Hematopoietic multipotent progenitor cell treated with erythropoietin and hydrocortisone succinate and interleukin-3 and kit ligand, for 15 days (in vitro differentiated cells): ENCODE results near the gene PPOX.

ENCODE experiments used
- DNase-seq: peaks from one replicate; pipeline ENCODE4 v3.0.0-alpha.2; 2015; ENCODE audit warnings: low spot score

The PPOX gene

DNA sequence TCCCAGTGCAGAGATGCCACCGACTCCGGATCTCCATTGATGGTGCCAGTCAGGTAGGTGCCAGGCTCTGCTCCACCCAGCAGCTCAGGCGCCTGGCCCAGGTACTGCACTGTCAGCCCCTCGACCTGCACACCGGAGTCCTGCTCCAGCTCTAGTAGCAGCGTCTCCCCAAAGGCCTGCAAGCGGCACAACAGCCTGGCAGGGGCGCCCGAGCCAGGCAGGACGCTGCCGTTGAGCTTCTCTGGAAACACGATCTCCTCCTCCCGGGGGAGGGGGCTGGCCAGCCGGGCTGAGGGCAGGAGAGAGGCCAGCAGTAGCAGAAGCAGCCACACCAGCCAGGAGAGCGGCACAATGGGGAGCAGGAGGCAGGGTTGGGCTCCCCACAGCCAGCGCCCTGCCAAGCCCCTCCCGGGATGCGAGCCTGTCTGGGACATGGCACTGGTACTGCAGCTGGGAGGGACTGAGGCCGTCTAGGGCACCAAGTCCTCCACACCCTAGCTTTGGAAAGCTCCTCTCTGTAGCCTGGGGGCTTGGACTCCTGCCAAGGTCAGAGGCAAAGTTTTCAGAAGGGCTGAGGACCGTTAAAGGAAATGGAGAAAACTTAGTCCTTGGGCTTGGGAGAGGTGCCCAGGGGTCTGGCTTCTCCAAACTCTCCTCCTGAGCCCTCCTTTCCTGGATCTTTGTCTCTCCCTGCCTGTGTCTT is 32.1 kb downstream of the PPOX start:
- DNase-seq: no peak

DNA sequence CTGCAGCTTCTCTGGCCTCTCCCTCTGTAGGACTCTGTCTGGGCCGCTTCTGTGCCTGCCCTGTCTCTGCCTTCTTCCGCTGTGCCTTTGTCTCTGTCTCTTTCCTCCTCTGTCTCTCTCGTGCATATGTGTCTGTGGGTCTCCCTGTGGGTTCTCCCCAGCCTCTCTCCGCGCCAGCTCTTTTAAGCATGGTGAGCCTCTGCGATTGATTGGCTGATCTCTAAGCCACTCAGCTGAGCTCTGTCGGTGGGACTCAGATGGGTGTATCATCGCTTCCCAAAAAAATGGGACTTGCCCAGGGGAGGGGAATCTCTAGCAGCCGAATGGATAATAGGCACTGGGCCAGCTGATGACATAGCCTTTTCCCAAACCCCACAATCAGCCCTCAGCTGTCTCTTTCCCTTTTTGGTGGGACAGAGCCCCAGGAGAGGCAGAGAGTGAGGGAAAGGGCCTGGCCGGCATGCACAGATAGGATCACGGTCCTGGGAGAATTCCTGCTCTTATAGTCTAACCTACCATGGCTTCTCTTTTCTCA is 32.7 kb downstream of the PPOX start, which contains the start of gene ADAMTS4:
Gene ADAMTS4, minus strand, starts transcription at position 158 of the 535 bp plus-strand sequence. CDS start 427 bp downstream, outside the sequence.
- DNase-seq: no peak

DNA sequence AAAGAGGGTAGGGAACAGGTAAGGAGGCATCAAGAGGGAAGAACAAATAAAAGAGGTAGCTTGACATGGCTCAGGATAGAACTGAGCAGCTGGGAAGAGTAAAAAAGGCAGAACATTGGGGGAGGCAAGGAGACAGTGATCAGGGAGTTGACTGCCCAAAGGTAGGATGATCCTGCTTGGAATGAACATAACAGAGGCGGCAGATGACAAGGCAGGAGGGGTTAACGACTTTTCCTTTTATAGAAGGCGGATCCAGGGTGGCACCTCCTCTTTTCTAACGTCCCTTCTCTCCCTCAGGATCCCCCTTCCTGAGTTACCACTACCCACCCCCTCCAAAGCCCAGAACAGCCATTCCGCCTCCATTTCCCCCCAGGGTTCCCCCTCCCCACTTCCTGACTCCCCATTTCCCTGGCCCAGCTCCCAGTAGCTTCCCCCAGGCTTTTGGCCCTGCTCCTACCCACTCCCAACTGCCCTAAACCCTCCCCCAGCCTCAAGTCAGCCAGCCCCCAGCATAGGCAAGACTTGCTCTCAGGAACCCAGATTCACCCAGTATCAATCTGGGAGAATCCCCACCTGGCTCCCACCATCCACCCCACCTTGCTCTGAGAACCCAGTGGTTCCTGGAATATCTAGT is 33.4 kb downstream of the PPOX start:
- DNase-seq: no peak

DNA sequence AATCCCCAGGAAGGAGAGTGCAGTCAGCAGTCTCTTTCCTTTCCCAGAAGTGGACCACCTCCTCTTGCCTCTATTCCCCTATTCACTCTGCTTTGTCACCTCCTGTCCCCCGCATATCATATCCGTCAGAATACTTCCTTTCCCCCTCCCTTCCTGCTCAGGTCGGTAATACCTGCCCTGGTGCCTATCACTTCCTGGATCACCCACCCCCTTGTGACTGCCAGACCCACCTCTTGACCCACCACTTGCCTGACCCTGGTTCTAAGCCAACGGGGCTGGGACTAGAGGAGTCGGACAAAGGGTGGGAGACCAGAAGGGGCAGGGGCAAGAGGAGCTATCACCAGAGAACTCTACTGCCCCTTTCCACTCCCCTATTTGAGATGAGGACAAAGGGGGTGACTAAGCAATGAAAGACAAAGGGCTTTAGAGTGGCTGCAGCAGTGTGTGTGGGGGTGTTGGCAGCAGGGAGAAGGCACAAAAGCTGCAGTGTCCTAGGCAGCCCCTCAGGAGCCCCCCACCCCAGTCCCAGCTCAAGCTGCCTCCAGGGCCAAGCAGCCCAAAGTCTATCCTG is 34.3 kb downstream of the PPOX start:
- no peak for DNase-seq

DNA sequence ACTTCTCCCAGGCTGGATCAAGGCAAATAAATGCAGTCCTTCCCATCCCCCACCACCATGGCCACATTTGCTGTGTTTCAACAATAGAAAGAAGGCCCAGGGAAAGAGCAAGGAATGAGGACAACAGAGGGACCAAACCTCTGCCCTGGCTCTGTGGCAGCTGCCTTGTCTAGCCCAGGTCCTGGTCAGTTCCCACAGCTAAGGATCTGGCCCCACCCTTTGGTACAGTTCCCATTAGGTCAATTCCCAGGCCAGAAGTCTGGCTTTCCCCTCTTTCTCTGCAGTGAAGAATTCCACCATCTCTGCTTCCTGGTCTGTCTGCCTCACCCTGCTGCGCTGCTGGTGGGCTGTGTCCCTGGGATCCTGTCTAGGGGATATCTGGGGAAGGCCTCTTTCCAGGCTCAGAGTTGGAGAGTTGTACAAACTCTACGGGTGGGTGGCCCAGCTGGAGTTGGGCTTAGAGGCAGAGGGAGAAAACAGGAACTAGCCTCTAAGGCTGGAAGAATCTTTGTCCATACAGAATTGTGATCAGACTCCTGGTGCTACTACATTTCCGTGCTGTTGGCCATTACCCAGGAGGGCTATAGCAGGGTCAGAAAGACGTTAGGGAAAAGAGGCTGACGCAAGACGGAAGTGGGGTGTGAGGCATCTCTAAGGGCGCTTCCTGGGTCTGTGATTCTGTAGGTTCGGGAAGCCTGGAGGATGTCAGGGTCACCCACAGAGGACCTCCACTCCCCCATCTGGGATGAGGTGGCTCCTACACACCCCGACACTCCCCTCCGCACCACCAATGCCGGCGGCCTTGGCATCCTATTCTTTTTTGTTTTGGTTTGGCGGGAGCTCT is 35.0 kb downstream of the PPOX start:
- DNase-seq: no peak

DNA sequence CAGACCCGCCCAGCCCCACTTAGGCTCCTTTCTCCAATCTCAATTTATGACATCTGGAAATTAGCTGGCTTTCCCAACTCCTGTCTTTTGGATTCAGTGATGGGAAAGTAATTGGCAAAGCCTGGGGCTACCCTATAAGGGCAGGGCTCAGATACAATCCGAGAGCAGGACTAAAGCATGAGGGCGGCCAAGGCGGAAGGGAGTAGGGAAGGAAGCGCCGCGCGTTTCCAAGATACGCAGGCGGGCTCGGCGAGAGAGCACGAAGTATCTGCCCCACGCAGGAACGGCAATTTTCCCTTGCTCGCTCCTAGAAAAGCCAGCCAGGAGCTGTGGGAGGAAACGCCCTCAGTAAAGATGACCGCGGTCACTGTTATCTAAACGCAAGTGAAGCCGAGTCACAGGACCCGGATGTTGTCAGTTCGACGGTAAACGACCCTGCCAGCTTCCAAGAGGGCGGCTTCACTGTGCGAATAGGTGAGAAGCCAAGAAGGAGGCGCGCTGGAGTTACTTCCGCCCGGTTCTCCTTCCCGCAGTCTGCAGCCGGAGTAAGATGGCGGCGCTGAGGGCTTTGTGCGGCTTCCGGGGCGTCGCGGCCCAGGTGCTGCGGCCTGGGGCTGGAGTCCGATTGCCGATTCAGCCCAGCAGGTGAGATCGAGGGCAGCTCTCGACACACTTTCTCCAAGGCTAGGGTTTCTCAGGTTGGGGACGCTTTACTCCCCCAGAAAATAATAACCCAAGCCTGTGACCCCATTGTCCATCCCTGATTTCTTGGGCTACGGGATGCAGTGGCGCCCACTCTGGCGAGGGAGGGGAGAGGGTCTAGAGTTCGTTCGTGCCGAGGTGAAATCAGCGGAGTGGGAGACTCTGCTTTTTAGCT is 35.8 kb downstream of the PPOX start, which contains the start of gene NDUFS2:
Gene NDUFS2, plus strand, starts transcription at position 532 of the 877 bp plus-strand sequence. Its CDS starts 19 bp downstream, at position 551.
- peak; percentile 99 for DNase-seq

DNA sequence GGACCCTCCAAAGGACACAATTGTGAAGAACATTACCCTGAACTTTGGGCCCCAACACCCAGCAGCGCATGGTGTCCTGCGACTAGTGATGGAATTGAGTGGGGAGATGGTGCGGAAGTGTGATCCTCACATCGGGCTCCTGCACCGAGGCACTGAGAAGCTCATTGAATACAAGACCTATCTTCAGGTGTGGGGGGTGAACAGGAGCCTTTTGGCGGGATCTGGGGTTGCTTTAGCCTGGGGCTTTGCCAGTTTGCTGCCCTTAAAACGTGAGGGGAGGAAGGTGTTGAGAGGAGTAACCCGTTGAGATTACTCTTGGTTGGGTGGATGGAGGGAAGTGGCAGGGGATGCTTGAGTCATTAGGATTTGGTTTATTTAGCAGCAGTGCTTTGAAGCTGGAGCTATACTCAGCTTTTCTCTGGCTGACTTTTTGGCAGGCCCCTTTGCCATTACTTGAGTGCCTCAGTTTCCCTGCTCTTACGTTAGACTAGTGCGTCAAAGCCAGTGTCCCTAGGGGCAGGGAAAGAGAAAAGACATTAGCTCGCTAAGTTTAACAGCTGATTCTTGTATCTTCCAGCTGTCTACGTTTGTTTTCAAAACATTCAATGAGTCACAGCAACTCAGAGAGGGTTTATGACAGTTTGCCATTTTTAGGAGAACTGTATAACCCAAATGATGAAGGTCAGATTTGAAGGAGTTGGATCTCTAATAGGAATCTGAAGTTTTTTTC is 40.4 kb downstream of the PPOX start:
- no peak for DNase-seq

DNA sequence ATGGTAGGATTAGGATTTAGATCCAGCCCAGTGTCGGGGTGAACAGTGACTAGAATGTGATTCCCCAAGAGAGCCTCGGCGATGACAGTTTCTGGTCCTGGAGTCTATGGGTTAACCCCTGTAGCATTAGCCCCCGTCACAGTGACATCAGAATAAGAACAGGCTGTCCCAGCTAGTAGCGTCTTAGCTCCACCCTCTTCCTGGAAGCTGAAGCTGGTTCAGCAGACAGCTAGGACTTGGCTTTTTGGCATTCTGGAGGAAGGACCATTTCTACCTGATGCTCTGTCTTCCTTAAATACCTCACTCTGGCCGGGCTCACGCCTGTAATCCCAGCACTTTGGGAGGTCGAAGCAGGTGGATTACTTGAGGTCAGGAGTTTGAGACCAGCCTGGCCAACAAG is 40.9 kb downstream of the PPOX start:
- no peak for DNase-seq

DNA sequence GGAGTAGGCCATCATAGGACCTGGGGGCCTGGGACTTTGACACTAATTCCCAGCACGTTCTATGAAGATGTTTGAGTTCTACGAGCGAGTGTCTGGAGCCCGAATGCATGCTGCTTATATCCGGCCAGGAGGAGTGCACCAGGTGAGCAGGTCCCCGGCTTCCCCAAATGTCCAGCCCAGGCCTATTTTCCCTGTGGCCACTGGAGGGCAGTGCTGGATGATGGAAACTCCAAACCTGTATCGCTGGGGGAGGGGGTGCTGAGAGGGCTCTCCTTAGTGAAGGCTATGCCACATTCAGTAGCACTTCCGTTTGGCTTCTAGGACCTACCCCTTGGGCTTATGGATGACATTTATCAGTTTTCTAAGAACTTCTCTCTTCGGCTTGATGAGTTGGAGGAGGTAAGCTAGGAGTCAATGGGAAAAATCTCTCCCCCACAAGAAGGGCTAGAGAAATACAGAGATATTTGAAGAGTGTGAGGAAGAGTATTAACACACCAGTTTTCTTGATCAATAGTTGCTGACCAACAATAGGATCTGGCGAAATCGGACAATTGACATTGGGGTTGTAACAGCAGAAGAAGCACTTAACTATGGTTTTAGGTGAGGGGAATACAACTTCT is 43.7 kb downstream of the PPOX start:
- DNase-seq: peak; percentile 76

DNA sequence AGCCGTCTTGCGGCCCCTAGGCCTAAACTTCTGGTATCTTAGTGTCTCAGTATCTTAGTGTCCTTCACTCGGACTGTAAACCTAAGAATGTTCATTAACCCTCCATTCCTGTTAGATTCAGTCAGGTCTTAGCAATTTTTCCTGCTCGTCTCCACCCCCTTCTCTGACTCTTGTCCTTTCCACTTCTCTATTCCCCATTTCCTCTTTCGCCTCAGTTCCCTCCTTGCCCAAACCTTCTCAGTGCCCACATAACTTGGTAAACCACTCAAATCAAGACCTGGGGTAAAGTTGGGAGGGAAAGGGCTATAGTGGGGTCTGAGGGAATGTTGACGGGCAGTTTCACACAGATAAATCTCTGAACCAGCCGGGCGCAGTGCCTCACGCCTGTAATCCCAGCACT is 48.1 kb downstream of the PPOX start:
- no peak for DNase-seq

DNA sequence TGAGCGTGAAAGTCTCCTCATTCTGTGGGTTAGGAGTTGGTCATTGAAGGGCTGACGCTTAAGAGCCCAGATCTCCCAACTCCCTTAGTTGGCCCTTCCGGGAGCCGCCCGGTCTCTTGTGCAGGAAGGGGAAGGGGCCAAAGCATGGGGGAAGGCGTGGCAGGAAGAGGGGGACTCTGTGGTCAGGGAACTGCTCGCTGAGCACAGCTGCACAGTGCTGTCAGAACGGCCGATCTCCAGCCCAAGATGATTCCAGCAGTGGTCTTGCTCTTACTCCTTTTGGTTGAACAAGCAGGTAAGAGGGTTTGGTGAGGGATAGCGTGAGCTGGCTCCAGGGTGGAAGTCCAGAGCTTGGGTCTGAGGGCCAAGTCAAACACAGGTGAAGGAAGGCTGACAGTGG is 48.9 kb downstream of the PPOX start, which contains the start of gene FCER1G:
Gene FCER1G, plus strand, starts transcription at position 220 of the 400 bp plus-strand sequence. Its CDS starts 27 bp downstream, at position 247.
- DNase-seq: no peak

DNA sequence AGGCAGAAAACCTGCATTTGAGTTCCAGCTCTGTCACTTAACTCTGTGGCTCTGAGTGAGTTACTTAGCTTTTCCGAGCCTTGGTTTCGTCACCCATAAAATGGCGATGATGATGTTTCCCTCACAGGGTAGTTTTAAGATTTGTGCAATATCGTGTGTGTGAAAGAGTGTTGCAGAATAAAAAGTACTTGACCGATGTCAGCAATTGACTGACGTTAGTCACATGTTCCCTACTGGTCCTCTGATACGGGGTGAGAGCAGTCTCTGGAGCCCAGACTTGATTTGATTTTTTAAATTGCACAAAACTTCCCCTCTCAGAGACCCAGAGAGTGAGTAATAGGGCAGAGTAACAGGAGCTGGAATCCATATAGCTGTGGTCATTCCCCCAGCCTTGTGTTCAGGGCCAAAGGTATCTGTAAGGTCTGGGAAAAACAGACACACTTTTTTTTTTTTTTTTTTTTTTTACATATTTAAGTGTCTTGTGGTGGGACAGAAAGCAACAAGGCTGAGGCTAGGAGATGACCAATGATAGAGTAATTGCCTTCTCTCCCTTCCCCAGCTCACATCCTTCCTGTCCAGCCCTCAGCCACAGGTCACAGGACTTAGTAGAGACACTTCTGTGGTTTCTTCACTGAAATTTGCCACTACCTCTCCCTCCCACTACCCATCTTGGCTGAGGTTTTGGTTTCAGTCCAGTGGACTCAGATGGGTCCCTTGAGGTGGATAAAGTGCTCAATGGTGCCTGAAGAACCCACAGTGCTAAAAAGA is 50.9 kb downstream of the PPOX start:
- no peak for DNase-seq

DNA sequence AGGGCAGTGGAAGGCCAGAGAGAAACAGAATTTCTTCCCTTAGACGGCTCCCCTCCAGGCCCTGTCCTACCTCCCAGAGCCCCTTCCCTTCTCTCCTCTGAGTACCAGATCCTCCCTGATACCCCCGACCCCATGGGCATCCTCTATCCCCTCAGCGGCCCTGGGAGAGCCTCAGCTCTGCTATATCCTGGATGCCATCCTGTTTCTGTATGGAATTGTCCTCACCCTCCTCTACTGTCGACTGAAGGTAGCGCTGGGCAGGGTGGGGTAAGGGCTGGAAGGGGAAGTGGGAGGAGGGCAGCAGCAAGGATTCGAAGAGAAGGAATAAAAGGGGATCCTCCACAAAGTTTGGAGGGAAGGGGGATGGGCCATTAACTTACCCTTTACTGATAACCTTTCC is 51.6 kb downstream of the PPOX start:
- no peak for DNase-seq

DNA sequence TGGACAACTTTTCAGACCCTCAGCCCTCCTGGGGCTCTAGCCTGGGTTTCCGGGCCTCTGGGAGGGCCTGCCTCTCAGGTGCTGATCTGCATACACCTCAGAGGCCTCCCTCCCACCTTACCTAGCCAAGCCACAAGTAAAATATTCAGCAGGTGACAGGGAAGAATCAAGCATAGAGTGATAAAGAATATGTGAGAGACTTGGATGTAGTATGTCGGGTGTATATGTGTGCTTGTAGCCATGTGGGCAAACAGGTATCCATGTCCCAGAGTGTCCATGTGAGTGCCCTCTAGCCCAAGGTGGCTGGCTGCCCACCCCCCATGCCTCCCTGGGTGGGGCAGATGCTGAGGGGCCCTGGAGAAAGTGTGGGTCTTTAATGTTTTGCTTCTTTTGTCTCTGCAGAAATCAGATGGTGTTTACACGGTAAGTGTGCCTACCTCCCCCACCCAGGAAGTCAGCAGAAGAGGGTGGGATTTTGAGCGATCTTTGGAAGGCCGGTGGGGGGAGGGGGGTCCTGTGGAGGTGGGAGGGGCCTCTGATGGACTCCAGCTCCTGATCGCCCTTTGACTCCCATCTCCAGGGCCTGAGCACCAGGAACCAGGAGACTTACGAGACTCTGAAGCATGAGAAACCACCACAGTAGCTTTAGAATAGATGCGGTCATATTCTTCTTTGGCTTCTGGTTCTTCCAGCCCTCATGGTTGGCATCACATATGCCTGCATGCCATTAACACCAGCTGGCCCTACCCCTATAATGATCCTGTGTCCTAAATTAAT is 52.3 kb downstream of the PPOX start:
- no peak for DNase-seq

DNA sequence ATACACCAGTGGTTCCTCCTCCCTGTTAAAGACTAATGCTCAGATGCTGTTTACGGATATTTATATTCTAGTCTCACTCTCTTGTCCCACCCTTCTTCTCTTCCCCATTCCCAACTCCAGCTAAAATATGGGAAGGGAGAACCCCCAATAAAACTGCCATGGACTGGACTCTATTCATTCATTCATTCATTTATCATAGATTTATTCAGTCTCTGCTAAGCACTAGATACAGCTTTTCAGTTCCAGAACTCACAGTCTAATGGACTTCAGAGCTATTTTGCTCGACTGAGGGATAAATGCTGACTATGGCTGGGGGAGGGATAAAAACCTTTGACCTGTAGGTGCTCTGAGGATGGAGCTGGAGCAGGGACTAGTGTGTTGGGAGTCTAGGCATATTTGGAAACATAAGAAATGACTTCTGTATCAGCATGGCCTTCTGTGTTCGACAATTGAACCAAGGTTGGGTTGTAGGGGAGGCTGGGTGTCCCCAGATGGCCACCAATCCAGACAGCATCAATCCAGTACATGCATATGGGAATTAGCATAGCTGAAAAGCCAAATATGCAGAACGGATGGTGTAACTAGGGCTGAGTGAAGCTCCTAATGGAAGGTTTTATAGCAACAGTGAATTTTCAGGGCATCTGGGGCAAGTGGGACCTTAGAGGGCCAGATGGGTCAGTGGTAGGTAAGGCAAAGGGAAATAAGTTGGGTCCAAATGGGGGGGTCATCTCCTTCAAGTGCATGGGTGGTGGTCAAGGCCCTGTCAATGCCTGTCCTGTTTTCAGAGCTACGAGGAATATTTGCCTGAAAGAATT is 53.1 kb downstream of the PPOX start:
- DNase-seq: no peak

DNA sequence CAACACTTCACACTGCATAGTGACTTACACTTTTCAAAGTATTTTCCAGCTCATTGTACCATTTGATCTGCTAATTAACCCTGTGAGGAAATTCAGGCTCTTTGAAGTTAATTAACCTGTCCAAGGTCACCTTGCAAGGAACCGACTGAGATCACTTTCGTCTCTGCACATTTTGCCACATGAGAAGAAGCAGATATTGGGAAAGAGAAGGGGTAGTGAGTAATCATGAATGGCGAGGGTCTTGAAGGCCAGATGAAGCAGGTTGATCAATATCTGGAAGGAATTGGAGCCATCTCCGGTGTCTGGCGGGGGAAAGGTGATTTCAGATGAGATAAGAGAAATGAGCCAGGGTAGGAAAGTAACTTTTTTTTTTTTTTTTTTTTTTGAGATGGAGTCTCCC is 53.8 kb downstream of the PPOX start:
- no peak for DNase-seq
